HEK293 (cell line): ENCODE results near the gene ANO7.

Source experiments
- CTCF ChIA-PET: fragments of 350-600 bp; formaldehyde crosslinking; extraction: SDS; loops from one replicate; lab custom pipeline; 2021; ENCODE audit warnings: antibody characterized with exemption; lab: Yijun Ruan, JAX
- POLR2A ChIA-PET: fragments of 300-600 bp; formaldehyde crosslinking; extraction: SDS; loops from one replicate; lab custom pipeline; 2020; ENCODE audit warnings: antibody characterized with exemption, inconsistent platforms; lab: Yijun Ruan, JAX
- H3K27ac ChIP-seq: fragments of 200-500 bp; sonication (Bioruptor generic); 2 replicates; pipeline ENCODE4 v1.5.1; 2014; ENCODE audit warnings: low read depth, low read length, control low read depth, inconsistent platforms; ENCODE audit errors: extremely low read depth
- H3K36me3 ChIP-seq, 2 experiments: fragments of 200-500 bp in 1 of 2; sonication (Bioruptor generic) in 1 of 2; 1 replicate in 1 of 2; 2 replicates in 1 of 2; pipeline ENCODE4 v1.5.1; 2014 to 2017; ENCODE audit warnings: inconsistent platforms in 2 of 2, low read length in 2 of 2; ENCODE audit not compliant: control insufficient read depth in 2 of 2, insufficient read depth in 1 of 2
- H3K4me1 ChIP-seq: fragments of 200-500 bp; sonication (Bioruptor generic); 2 replicates; pipeline ENCODE4 v1.5.1; 2014; ENCODE audit warnings: mild to moderate bottlenecking, low read length, inconsistent platforms; ENCODE audit not compliant: control insufficient read depth, insufficient read depth
- H3K4me3 ChIP-seq: 2 replicates; pipeline ENCODE4 v1.5.1; 2011; ENCODE audit warnings: low read depth, mild to moderate bottlenecking, control low read depth, low read length, moderate library complexity
- H3K9me3 ChIP-seq: fragments of 200-500 bp; sonication (Bioruptor generic); 2 replicates; pipeline ENCODE4 v1.5.1; 2014; ENCODE audit warnings: low read depth, low read length, inconsistent platforms; ENCODE audit not compliant: control insufficient read depth, insufficient read depth
- BCL11B ChIP-seq: fragments of 450-650 bp; formaldehyde crosslinking; IDR thresholded peaks from 2 replicates; pipeline ENCODE4 v1.5.1; 2016; ENCODE audit warnings: low read depth, missing biosample characterization, missing genetic modification characterization
- CTCF ChIP-seq: fragments of 450-650 bp; formaldehyde crosslinking; IDR thresholded peaks from 2 replicates; pipeline ENCODE4 v1.5.1; 2016; ENCODE audit warnings: missing biosample characterization, missing genetic modification characterization
- REST ChIP-seq: fragments of 450-650 bp; formaldehyde crosslinking; IDR thresholded peaks from 2 replicates; pipeline ENCODE4 v1.5.1; 2016; ENCODE audit warnings: missing biosample characterization, missing genetic modification characterization
- ZBTB20 ChIP-seq: fragments of 450-650 bp; formaldehyde crosslinking; IDR thresholded peaks from 2 replicates; pipeline ENCODE4 v1.5.1; 2016; ENCODE audit warnings: missing biosample characterization, missing genetic modification characterization
- ZFP37 ChIP-seq: fragments of 450-650 bp; formaldehyde crosslinking; IDR thresholded peaks from 2 replicates; pipeline ENCODE4 v1.5.1; 2016; ENCODE audit warnings: missing biosample characterization, missing genetic modification characterization
- ZNF157 ChIP-seq: fragments of 450-650 bp; formaldehyde crosslinking; IDR thresholded peaks from 2 replicates; pipeline ENCODE4 v1.5.1; 2016; ENCODE audit warnings: missing biosample characterization, missing genetic modification characterization
- ZNF2 ChIP-seq: fragments of 450-650 bp; formaldehyde crosslinking; IDR thresholded peaks from 2 replicates; pipeline ENCODE4 v1.5.1; 2016; ENCODE audit warnings: missing biosample characterization, missing genetic modification characterization
- ZNF280D ChIP-seq: fragments of 450-650 bp; formaldehyde crosslinking; IDR thresholded peaks from 2 replicates; pipeline ENCODE4 v1.5.1; 2016; ENCODE audit warnings: missing biosample characterization, missing genetic modification characterization
- ZNF292 ChIP-seq: fragments of 450-650 bp; formaldehyde crosslinking; IDR thresholded peaks from 2 replicates; pipeline ENCODE4 v1.5.1; 2016; ENCODE audit warnings: low read depth, missing biosample characterization, missing genetic modification characterization, borderline replicate concordance
- ZNF311 ChIP-seq: fragments of 450-650 bp; formaldehyde crosslinking; IDR thresholded peaks from 2 replicates; pipeline ENCODE4 v1.5.1; 2017; ENCODE audit warnings: missing biosample characterization, missing genetic modification characterization, borderline replicate concordance
- ZNF324 ChIP-seq: fragments of 450-650 bp; formaldehyde crosslinking; IDR thresholded peaks from 2 replicates; pipeline ENCODE4 v1.5.1; 2016; ENCODE audit warnings: missing biosample characterization, missing genetic modification characterization
- ZNF394 ChIP-seq: fragments of 450-650 bp; formaldehyde crosslinking; IDR thresholded peaks from 2 replicates; pipeline ENCODE4 v1.5.1; 2016; ENCODE audit warnings: missing biosample characterization, missing genetic modification characterization, mild to moderate bottlenecking, moderate library complexity, borderline replicate concordance
- ZNF561 ChIP-seq: fragments of 450-650 bp; IDR thresholded peaks from 2 replicates; pipeline ENCODE4 v1.5.1; 2018; ENCODE audit warnings: missing biosample characterization, missing genetic modification characterization, borderline replicate concordance
- ZNF621 ChIP-seq: fragments of 450-650 bp; formaldehyde crosslinking; IDR thresholded peaks from 2 replicates; pipeline ENCODE4 v1.5.1; 2017; ENCODE audit warnings: missing biosample characterization, missing genetic modification characterization
- ZNF707 ChIP-seq: fragments of 450-650 bp; formaldehyde crosslinking; IDR thresholded peaks from 2 replicates; pipeline ENCODE4 v1.5.1; 2016; ENCODE audit warnings: missing biosample characterization, missing genetic modification characterization
- ZNF791 ChIP-seq: fragments of 450-650 bp; formaldehyde crosslinking; IDR thresholded peaks from 2 replicates; pipeline ENCODE4 v1.5.1; 2016; ENCODE audit warnings: missing biosample characterization, missing genetic modification characterization
- ZSCAN5A ChIP-seq: fragments of 450-650 bp; formaldehyde crosslinking; IDR thresholded peaks from 2 replicates; pipeline ENCODE4 v1.5.1; 2016; ENCODE audit warnings: missing biosample characterization, missing genetic modification characterization
- TF ChIP-seq, protein P1 (sequence below): fragments of 450-650 bp; formaldehyde crosslinking; IDR thresholded peaks from 2 replicates; pipeline ENCODE4 v1.5.1; 2016; ENCODE audit warnings: missing biosample characterization, missing genetic modification characterization
- TF ChIP-seq, protein P2 (sequence below): fragments of 450-650 bp; formaldehyde crosslinking; IDR thresholded peaks from 2 replicates; pipeline ENCODE4 v1.5.1; 2016; ENCODE audit warnings: missing biosample characterization, missing genetic modification characterization

Gene ANO7

GRCh38 chr2:241158546-241158900 lies 30.0 kb upstream of the ANO7 start (continued):
- TF ChIP-seq ZNF394 (tag by site-specific recombination), result no peak
- TF ChIP-seq ZNF324 (tag by site-specific recombination), result no peak
- TF ChIP-seq ZNF157 (tag by site-specific recombination), result no peak
- no peak for TF ChIP-seq ZSCAN5A (tag by site-specific recombination)
- no peak for TF ChIP-seq ZNF292 (tag by site-specific recombination)

- H3K4me3 ChIP-seq, result no peak overlapping the region
- CTCF ChIA-PET, result interaction anchor here (0.6 kb wide), 1 partner anchor 34 kb away, joined by 3 read pairs; no protein-coding TSS in a partner anchor
- H3K27ac ChIP-seq, result no peak overlapping the region
- TF ChIP-seq ZFP37 (no peak), CTCF (tag by site-specific recombination) (no peak), ZNF621 (tag by site-specific recombination) (no peak)
- H3K36me3 ChIP-seq, result peaks cover 10 to 83% of the 10 kb centered on the region in 2 experiments
- H3K4me1 ChIP-seq, result no peaks in the 10 kb centered on the region
- POLR2A ChIA-PET, result no interaction called here
- H3K9me3 ChIP-seq, result no peaks in the 10 kb centered on the region
Observed at GRCh38 chr2:241159116-241159515, 29.4 kb upstream of the ANO7 start.

- POLR2A ChIA-PET, result no interaction called here
- H3K4me3 ChIP-seq, result no peak overlapping the region
- H3K27ac ChIP-seq, result no peak overlapping the region
- CTCF ChIA-PET, result no interaction called here
- H3K9me3 ChIP-seq, result no peaks in the 10 kb centered on the region
- H3K36me3 ChIP-seq, result peaks cover 14 to 81% of the 10 kb centered on the region in 2 experiments
- H3K4me1 ChIP-seq, result no peaks in the 10 kb centered on the region
- TF ChIP-seq ZNF707 (tag by site-specific recombination) (no peak), ZNF561 (tag by site-specific recombination) (no peak), ZNF311 (tag by site-specific recombination) (no peak), REST (tag by site-specific recombination) (no peak), ZNF157 (tag by site-specific recombination) (no peak), ZNF791 (tag by site-specific recombination) (no peak), ZNF280D (tag by site-specific recombination) (no peak), ZBTB20 (tag by site-specific recombination) (no peak), ZNF2 (tag by site-specific recombination) (no peak), BCL11B (no peak)
- TF ChIP-seq, protein P1, sequence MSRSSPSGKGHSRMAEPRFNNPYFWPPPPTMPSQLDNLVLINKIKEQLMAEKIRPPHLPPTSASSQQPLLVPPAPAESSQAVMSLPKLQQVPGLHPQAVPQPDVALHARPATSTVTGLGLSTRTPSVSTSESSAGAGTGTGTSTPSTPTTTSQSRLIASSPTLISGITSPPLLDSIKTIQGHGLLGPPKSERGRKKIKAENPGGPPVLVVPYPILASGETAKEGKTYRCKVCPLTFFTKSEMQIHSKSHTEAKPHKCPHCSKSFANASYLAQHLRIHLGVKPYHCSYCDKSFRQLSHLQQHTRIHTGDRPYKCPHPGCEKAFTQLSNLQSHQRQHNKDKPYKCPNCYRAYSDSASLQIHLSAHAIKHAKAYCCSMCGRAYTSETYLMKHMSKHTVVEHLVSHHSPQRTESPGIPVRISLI, result no peak
- TF ChIP-seq, protein P2, sequence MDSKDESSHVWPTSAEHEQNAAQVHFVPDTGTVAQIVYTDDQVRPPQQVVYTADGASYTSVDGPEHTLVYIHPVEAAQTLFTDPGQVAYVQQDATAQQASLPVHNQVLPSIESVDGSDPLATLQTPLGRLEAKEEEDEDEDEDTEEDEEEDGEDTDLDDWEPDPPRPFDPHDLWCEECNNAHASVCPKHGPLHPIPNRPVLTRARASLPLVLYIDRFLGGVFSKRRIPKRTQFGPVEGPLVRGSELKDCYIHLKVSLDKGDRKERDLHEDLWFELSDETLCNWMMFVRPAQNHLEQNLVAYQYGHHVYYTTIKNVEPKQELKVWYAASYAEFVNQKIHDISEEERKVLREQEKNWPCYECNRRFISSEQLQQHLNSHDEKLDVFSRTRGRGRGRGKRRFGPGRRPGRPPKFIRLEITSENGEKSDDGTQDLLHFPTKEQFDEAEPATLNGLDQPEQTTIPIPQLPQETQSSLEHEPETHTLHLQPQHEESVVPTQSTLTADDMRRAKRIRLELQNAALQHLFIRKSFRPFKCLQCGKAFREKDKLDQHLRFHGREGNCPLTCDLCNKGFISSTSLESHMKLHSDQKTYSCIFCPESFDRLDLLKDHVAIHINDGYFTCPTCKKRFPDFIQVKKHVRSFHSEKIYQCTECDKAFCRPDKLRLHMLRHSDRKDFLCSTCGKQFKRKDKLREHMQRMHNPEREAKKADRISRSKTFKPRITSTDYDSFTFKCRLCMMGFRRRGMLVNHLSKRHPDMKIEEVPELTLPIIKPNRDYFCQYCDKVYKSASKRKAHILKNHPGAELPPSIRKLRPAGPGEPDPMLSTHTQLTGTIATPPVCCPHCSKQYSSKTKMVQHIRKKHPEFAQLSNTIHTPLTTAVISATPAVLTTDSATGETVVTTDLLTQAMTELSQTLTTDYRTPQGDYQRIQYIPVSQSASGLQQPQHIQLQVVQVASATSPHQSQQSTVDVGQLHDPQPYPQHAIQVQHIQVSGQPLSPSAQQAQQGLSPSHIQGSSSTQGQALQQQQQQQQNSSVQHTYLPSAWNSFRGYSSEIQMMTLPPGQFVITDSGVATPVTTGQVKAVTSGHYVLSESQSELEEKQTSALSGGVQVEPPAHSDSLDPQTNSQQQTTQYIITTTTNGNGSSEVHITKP (tag by site-specific recombination), result no peak
Observed at GRCh38 chr2:241160318-241160717, 28.2 kb upstream of the ANO7 start.
